Omental fat pad (tissue), 4 donors: ENCODE data around the gene TTC7B. TPM values are rescaled to one million over a fixed set of nuclear protein-coding genes. Genes with fewer than 3 reads are reported as not detected.

Source experiments
- ATAC-seq: fragments of 150-250 bp; one replicate; pipeline ENCODE4 v1.9.1; 2016; ENCODE audit warnings: mild to moderate bottlenecking, moderate library complexity; ENCODE audit not compliant: low FRiP score
- DNase-seq: peaks from one replicate; pipeline ENCODE4 v3.0.0-alpha.2; 2019; ENCODE audit warnings: low spot score
- CTCF ChIP-seq, 3 donors: fragments of 450-650 bp; IDR thresholded peaks; one replicate each; pipeline ENCODE4 v1.5.1; 2016 to 2017; ENCODE audit warnings: antibody characterized with exemption in 3 of 3, mild to moderate bottlenecking in 3 of 3, moderate library complexity in 2 of 3
- total RNA-seq, 4 donors: library from RNA; depleted of rRNA; stranded (reverse); fragments of >200 nt; gene quantifications; one replicate each; pipeline ENCODE4 v1.1.0, GENCODE V29; 2016

TTC7B gene
- total RNA-seq, 4 donors from 2014 or later = 31.9 to 56.3 (median 38.4) TPM

DNA sequence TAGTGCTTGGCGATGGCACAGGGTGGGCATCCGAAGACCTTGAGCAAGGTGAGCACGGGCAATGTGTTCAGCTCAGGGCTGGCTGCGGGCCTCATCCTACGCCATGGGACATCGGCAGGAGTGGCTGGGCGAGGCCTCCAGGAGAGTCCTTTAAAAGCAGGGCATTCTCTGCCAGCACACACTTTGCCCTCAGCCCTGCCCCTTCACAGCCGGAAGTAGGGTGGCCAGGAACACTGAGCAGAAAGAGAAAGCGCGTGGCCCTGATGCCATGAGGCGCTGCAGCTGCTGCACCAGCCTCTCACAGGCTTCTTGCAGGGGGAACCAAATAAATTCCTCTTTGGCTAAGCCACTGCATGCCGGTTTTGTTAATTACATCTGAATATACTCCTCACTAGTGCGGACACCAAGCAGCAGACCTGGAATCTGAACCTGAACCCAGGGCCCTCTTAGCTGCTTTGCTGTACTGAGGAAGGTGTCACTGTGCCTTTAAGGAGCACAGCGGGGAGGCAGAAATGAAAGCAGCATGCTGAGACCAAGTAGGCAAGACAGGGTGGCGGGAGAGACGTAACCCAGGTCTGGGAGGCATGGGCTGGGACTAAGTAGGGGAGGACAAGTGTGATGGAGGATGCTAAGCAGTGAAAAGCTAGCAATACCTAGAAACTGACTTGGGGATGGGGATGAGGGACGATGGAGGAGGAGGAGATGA lies 155.2 kb downstream of the TTC7B start:
- no peak for ATAC-seq
- TF ChIP-seq CTCF (IDR thresholded peaks at IDR 0.05) = no peak
- no peak for DNase-seq

DNA sequence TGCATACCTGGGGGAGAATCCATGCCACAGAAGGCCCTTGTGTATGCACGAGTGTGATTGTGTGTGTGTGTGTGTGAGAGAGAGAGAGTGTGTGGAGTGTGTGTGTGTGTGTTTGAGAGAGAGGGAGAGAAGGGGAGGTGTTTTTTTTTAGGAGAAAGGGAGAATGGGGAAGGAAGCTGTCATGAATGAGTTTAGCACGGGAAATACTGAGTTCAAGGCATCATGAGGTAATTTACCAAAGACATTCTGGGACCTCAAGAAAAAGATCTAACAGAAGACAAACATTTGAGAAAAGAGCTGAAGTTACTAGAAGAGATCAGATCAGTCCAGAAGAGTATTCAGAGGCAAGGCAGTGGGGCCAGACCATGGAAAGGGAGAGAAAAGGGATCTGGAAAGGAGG lies 157.1 kb downstream of the TTC7B start:
- DNase-seq (no peak), ATAC-seq (no peak)
- no peak for TF ChIP-seq CTCF (IDR thresholded peaks at IDR 0.05)

GRCh38 chr14:90658541-90658967 lies 157.7 kb downstream of the TTC7B start:
- ATAC-seq = no peak
- no peak for DNase-seq
- TF ChIP-seq CTCF (IDR thresholded peaks at IDR 0.05) = no peak

DNA sequence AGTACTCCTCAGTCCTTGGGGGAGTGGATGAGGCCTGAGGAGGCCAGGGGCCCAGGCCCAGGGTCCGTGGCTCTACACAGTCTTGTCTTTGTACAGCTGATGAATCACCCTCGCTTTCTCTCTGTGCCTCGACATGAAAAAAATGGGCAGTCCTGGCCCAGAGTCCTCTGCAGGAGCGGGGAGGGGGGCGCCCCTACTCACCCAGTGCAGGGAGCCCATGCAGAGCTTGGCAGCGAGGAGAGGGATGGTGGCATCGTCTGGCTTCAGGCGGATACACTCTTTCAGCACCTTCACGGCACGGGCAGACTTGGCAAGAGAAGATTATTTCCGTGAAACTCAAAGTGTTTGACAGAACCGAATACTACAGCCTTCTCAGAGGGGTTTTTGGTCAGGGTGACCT lies 159.3 kb downstream of the TTC7B start:
- TF ChIP-seq CTCF (IDR thresholded peaks at IDR 0.05) = no peak
- DNase-seq (no peak), ATAC-seq (no peak)

- ATAC-seq (no peak), DNase-seq (no peak)
- TF ChIP-seq CTCF (IDR thresholded peaks at IDR 0.05) = no peak
Measured at GRCh38 chr14:90655829-90656228, 160.4 kb downstream of the TTC7B start.

DNA sequence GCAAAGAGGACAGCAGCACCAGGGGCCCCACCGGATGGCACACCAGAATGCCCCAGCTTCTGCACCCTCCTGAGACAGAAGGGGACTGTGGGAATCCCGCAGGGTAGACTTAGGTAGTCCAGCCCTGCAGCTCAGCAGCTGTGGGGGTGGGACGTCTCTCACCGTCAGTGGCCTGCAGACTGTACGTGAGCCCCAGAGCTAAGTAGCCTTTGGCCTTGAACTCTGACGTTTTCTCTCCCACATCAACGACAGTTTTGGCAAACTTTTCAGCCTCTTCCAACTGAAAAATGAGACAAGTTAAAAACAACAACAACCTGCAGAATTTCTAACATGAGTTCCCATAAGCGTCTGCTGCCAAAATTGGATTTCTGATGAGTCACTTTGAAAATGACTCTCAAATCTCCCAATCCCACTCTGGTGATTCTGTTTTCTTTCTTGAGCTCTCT lies 161.4 kb downstream of the TTC7B start:
- no peak for TF ChIP-seq CTCF (IDR thresholded peaks at IDR 0.05)
- ATAC-seq (peak; percentile 52), DNase-seq (no peak)

DNA sequence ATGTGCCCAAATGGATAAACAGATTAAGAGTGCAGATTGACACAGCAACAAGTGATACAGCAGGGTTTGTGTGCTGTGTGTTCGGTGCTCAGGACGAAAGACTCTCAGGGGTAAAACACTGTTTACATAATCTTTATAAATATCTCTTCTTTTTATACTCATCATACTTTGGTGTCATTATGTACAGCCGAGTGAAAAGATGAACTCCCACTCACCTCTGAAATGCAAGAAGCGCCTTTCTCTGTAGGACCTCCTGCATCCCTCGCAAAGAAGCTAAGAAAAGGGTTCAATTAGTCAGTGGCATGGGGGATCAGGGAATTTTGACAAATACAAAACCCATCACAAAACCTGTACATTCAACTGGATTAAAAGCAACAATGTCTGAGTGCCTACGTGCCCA lies 163.6 kb downstream of the TTC7B start:
- ATAC-seq = no peak
- no peak for TF ChIP-seq CTCF (IDR thresholded peaks at IDR 0.05)
- no peak for DNase-seq
